Measurements from ENCODE around the gene KLHDC9. TPM values are rescaled to one million over a fixed set of nuclear protein-coding genes. Genes with fewer than 3 reads are reported as not detected.

Gene KLHDC9
- total RNA-seq, 6 donors from 2014 or later: 6.5 to 12.3 (median 7.4) TPM; not detected in 1

DNA sequence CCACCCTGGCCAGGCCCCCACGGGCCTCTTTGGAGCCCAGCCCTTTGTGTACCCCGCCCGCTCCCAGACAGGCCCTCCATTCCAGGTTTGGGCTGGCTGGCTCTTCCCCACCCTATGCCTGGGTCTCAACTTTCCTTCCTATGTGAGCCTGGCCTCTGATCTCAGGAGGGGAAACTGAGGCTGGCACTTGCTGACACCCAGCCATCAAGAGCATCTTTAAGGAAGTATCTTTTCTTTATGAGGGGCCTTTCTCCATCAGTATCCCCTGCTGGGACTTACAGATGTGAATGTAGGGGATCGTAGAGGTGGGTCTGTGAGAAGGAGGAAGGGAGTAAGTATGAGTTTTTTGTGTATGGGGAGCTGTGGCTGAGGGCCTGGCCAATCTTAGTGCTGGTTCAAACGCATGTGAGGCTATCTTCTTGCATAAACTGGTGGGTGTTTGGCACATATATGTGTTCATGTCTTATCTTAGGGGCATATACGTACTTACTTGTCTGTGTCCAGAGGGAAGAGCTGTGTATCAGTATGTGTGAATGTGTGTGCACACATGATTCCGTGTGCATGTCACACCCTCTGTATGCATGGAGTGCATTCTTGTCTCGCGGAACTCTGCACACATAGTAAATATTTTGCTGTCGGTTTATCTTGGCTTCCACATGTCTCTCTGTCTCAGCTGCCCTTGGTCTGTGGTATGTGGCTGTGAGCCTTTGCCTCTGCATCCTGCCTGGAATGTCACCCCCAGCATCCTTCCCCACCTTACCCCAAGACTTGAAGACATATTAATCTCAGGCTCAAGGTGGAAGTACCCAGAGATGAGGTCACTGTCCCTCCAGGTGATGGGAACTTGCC is 14.2 kb upstream of the KLHDC9 start:
- no peak for DNase-seq
- no peaks in the 10 kb centered on the region for H3K9me3 ChIP-seq
- peak overlapping the region; percentile 54 to 79 (median 76) for H3K27ac ChIP-seq
- H3K27me3 ChIP-seq: no peaks in the 10 kb centered on the region
- no peaks in the 10 kb centered on the region for H3K36me3 ChIP-seq
- H3K4me3 ChIP-seq: no peak overlapping the region
- ATAC-seq (ENCODE audit: low FRiP score in 2 of 2): no peak
- WGBS, 2 donors: 51 to 68% methylated on average over 7 to 10 of the region's 10 CpGs
- peaks cover 15 to 60% (median 45%) of the 10 kb centered on the region in 4 donors for H3K4me1 ChIP-seq
- TF ChIP-seq EP300 (IDR thresholded peaks at IDR 0.05) (no peak), POLR2AphosphoS5 (IDR thresholded peaks at IDR 0.05) (no peak), POLR2A (IDR thresholded peaks at IDR 0.05) (peak in 1 of 4 donors; percentile 6), CTCF (IDR thresholded peaks at IDR 0.05) (no peak)

DNA sequence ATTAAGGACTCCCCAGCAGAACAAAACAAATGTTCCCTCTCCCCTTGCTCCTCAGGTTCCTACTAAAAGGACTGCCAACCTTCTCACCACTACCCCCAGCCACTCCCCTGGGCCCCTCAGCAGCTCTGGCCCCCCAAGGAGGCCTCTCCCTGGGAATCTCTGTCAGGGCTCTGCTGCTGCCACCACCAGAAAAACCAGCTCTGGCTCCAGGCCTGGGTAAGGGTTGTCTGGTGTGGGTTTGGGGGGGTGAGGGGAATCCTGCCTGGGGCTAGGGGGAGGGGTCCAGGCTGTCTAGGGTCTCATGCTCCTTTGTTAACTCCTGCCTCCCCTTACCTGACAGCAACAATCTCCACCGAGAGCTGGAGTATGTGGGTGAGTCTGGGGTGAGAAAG is 13.6 kb upstream of the KLHDC9 start:
- WGBS, 2 donors: 86 to 100% methylated on average over 1 of the region's 1 CpG
- H3K9me3 ChIP-seq: no peaks in the 10 kb centered on the region
- peak overlapping the region; percentile 42 to 79 (median 76) for H3K27ac ChIP-seq
- no peaks in the 10 kb centered on the region for H3K36me3 ChIP-seq
- no peak for ATAC-seq (ENCODE audit: low FRiP score in 2 of 2)
- no peaks in the 10 kb centered on the region for H3K27me3 ChIP-seq
- H3K4me1 ChIP-seq: peaks cover 15 to 61% (median 49%) of the 10 kb centered on the region in 4 donors
- TF ChIP-seq POLR2A (IDR thresholded peaks at IDR 0.05) (no peak), CTCF (IDR thresholded peaks at IDR 0.05) (no peak), POLR2AphosphoS5 (IDR thresholded peaks at IDR 0.05) (no peak), EP300 (IDR thresholded peaks at IDR 0.05) (no peak)
- no peak for DNase-seq
- no peak overlapping the region for H3K4me3 ChIP-seq

GRCh38 chr1:161085165-161085564 is 13.0 kb upstream of the KLHDC9 start:
- no peaks in the 10 kb centered on the region for H3K9me3 ChIP-seq
- peaks cover 15 to 66% (median 51%) of the 10 kb centered on the region in 4 donors for H3K4me1 ChIP-seq
- H3K27me3 ChIP-seq: no peaks in the 10 kb centered on the region
- 51 to 72% methylated on average over 2 of the region's 2 CpGs for WGBS, 2 donors
- DNase-seq (no peak), ATAC-seq (ENCODE audit: low FRiP score in 2 of 2) (no peak)
- H3K36me3 ChIP-seq: no peaks in the 10 kb centered on the region
- no peak for TF ChIP-seq CTCF (IDR thresholded peaks at IDR 0.05)
- no peak for TF ChIP-seq EP300 (IDR thresholded peaks at IDR 0.05)
- no peak for TF ChIP-seq POLR2AphosphoS5 (IDR thresholded peaks at IDR 0.05)
- no peak for TF ChIP-seq POLR2A (IDR thresholded peaks at IDR 0.05)
- peak overlapping the region; percentile 42 to 79 (median 76) for H3K27ac ChIP-seq
- no peak overlapping the region for H3K4me3 ChIP-seq

DNA sequence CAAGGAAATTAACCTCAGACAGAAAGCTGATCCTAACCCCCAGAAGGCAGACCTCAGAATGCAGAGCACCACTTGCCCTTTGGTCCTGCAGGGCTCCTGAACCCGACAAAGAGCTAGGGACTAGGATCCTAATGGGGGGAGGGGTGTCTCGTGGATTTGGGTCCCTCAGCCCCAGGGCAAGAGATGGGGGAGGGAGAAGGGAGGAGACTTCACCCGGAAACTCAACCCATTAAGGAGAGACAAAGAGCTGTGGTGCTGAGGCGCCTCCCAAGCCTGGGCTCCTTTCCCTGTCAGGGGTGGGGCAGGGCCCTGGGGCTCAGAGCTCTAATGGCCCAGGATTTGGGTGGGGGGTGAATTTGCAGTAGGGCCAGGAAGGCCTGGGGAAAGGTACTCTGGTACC is 11.7 kb upstream of the KLHDC9 start:
- TF ChIP-seq POLR2AphosphoS5 (IDR thresholded peaks at IDR 0.05): no peak
- no peak for TF ChIP-seq CTCF (IDR thresholded peaks at IDR 0.05)
- no peak for TF ChIP-seq POLR2A (IDR thresholded peaks at IDR 0.05)
- no peak for TF ChIP-seq EP300 (IDR thresholded peaks at IDR 0.05)
- WGBS, 2 donors: 53% methylated on average over 4 of the region's 4 CpGs
- DNase-seq: no peak
- no peaks in the 10 kb centered on the region for H3K27me3 ChIP-seq
- no peaks in the 10 kb centered on the region for H3K9me3 ChIP-seq
- no peaks in the 10 kb centered on the region for H3K36me3 ChIP-seq
- peak overlapping the region in 1 of 4 donors; percentile 3 for H3K4me3 ChIP-seq
- H3K4me1 ChIP-seq: peaks cover 15 to 63% (median 50%) of the 10 kb centered on the region in 4 donors
- H3K27ac ChIP-seq: peak overlapping the region in 2 of 4 donors; percentile 52 to 79
- ATAC-seq (ENCODE audit: low FRiP score in 2 of 2): no peak
